GM10266 (cell line): ENCODE results near the gene GMEB1.

ENCODE experiments used
- DNase-seq: peaks from one replicate; pipeline ENCODE4 v3.0.0; 2012; ENCODE audit errors: extremely low spot score
- TF ChIP-seq, protein P1 (sequence below): IDR thresholded peaks from 2 replicates; pipeline ENCODE4 v1.5.1; 2012; ENCODE audit warnings: mild to moderate bottlenecking, low read depth; ENCODE audit not compliant: control insufficient read depth, insufficient read depth; ENCODE audit errors: missing control alignments

Gene GMEB1

DNA sequence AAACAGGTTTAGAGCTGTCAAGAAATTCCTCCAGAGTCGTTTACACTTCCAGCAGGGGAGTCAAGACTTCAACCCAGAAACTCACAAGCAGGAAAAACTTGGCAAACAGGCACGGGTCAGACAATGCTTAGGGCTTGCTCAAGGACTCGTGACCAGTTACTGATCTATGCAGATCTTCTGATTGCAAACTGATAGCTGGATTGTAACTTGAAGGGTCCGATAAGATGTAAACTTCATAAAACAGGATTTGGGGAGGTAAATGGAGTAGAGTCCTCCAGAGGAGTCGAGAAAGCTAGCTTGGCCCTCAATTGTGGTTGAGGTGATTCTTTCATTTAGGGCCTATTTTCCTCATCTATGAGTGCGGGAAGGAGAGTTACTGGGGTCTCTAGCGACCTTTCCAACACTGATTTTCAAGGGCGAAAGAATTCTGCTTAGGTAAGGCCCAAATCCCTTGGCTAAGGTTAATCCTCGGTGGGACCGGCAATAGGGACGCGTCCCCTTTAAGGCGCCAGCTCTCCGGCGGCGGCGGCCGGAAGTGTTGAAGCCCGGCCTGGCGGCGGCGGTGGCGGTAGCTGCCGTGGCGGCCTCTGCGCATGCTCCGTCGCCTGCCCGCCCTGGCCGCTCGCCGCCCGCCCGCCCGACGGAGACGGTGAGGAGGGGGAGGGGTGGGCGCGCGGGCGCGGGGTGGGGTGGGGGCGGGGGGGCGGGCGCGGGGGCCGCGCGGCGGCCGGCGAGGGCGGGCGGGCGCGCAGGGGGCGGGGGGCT lies at the start of gene GMEB1:
Gene GMEB1 (plus strand): TSS at position 594 of the 765 bp plus-strand sequence. CDS start 14,829 bp downstream, outside the sequence.
- TF ChIP-seq, protein P1, sequence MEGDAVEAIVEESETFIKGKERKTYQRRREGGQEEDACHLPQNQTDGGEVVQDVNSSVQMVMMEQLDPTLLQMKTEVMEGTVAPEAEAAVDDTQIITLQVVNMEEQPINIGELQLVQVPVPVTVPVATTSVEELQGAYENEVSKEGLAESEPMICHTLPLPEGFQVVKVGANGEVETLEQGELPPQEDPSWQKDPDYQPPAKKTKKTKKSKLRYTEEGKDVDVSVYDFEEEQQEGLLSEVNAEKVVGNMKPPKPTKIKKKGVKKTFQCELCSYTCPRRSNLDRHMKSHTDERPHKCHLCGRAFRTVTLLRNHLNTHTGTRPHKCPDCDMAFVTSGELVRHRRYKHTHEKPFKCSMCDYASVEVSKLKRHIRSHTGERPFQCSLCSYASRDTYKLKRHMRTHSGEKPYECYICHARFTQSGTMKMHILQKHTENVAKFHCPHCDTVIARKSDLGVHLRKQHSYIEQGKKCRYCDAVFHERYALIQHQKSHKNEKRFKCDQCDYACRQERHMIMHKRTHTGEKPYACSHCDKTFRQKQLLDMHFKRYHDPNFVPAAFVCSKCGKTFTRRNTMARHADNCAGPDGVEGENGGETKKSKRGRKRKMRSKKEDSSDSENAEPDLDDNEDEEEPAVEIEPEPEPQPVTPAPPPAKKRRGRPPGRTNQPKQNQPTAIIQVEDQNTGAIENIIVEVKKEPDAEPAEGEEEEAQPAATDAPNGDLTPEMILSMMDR, result no peak

DNA sequence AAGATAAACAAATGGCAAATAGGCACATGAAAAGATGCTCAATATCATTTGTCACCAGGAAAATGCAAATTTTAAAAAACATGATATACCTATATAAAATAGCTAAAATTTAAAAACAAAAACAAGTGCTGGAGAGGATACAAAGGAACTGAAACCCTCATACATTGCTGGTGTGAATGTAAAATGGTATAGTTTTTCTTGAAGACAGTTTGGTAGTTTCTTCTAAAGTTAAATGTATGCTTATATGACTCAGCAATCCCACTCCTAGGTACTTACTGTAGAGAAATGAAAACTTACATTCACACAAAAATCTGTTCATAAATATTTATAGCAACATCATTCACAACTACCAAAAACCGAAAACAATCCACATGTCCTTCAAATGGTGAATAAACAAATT lies 36.9 kb upstream of the GMEB1 start:
- peak; percentile 23 for DNase-seq
- TF ChIP-seq, protein P1, result no peak

More for the DNA sequence above, at the start of gene GMEB1:
- DNase-seq, result peak; percentile 96

GRCh38 chr1:28632560-28632959 lies 36.0 kb upstream of the GMEB1 start:
- no peak for DNase-seq
- TF ChIP-seq, protein P1, result no peak

DNA sequence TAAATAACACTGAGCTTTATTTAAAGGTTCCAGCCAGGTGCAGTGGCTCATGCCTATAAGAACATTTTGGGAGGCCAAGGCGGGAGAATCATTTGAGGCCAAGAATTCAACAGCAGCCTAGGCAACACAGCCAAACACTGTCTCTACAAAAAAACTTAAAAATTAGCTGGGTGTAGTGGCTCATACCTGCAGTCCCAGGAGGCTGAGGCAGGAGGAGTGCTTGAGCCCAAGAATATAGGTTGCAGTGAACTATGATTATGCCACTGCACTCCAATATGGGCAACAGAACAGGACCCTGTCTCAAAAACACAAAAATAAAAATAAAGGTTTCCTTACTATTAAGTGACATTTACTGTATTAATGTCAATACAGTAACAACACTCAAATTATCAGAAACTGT lies 27.8 kb upstream of the GMEB1 start:
- DNase-seq, result no peak
- TF ChIP-seq, protein P1, result peak; percentile 43

DNA sequence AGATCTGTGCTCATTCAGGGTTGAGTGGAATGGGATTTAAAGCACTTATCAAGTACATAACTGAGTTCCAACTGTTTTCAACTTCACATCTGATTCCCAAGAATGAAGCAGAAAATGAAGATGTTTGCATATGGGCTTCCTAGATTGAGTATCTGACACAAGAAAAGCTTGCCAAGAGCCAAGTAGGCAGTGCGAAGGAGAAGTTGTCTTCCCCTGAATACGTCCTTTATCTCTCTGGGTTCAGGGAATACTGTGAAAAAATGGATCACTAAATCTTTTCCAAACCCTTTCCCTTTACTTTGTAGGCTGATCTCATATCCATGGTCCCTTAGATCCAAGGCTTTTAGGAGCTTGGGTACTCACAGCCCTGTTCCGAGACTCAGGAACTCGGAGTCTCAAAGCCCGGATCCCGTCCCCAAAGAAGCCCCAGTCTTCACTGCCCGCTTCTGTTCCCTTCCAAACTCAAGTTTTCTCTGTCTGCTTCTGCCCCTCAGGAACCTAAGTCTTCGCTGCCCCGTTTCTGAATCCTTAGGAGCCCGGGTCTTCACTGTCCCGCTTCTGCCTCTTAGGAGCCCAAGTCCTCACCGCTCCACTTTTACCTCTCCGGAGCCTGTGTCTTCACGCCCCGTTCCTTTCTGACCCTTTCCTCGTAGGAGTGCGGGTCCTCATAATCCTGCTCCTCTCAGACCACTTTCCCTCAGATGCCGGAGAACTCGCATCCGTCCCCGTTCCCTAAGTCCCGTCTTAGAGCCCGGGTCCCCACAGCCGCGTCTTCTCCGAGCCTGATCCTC lies 26.3 kb upstream of the GMEB1 start:
- TF ChIP-seq, protein P1, result no peak
- DNase-seq, result peak; percentile 17

- TF ChIP-seq, protein P1, result peak; percentile 65
- peak; percentile 85 for DNase-seq
Observed at GRCh38 chr1:28642847-28643635, 25.5 kb upstream of the GMEB1 start, which contains the start of gene TAF12. TSS of gene TAF12 (minus strand) at chr1:28643067. CDS start at chr1:28622081, 20,986 bp downstream.
